ENCODE measurements around the gene COL12A1. TPM values are rescaled to one million over a fixed set of nuclear protein-coding genes. Genes with fewer than 3 reads are reported as not detected.
"Not testable (repeated sequence)": the region's sequence is repeated elsewhere in the genome, so short reads cannot be mapped to it uniquely, and the experiment has no call there.

Gene COL12A1
- total RNA-seq, 2 experiments from 2014 or later, result not detected

- intact Hi-C loops (cut with micrococcal nuclease), result loop anchor here (10.0 kb wide), 1 partner anchor 627 kb away; no protein-coding TSS in a partner anchor
- CTCF ChIA-PET, result interaction anchor here (10.7 kb wide), 1 partner anchor 1110 kb away, joined by 129 read pairs; no protein-coding TSS in a partner anchor
These were observed 3.8 kb downstream of the COL12A1 start for GRCh38 chr6:75201901-75202672.

GRCh38 chr6:75201021-75201420 lies 4.8 kb downstream of the COL12A1 start:
- Mint-ChIP-seq H3K27me3 (peaks cover 52% of the 10 kb centered on the region), H3K4me1 (ENCODE audit: low read depth) (peaks cover 24% of the 10 kb centered on the region), H3K36me3 (no peaks in the 10 kb centered on the region), H3K9me3 (no peaks in the 10 kb centered on the region), H3K27ac (no peak overlapping the region), H3K4me3 (no peak overlapping the region)
- intact Hi-C loops (cut with micrococcal nuclease), result loop anchor here (10.0 kb wide), 1 partner anchor 626 kb away; no protein-coding TSS in a partner anchor
- no peak for DNase-seq
- CTCF ChIA-PET, result interaction anchor here (0.6 to 2.0 kb wide), 3 partner anchors 8 to 702 kb away, joined by 4 to 8 read pairs (median 7); no protein-coding TSS in a partner anchor
- POLR2A ChIA-PET, result no interaction called here

More at GRCh38 chr6:75201901-75202672, 3.8 kb downstream of the COL12A1 start:
- H3K27me3 Mint-ChIP-seq, result peaks cover 60% of the 10 kb centered on the region
- no peaks in the 10 kb centered on the region for H3K9me3 Mint-ChIP-seq
- POLR2A ChIA-PET, result no interaction called here
- H3K36me3 Mint-ChIP-seq, result no peaks in the 10 kb centered on the region
- peaks cover 33% of the 10 kb centered on the region for H3K4me1 Mint-ChIP-seq (ENCODE audit: low read depth)
- no peak overlapping the region for H3K27ac Mint-ChIP-seq
- no peak overlapping the region for H3K4me3 Mint-ChIP-seq
- DNase-seq, result no peak

GRCh38 chr6:75199889-75200288 lies 6.0 kb downstream of the COL12A1 start:
- H3K27ac Mint-ChIP-seq, result no peak overlapping the region
- H3K36me3 Mint-ChIP-seq, result no peaks in the 10 kb centered on the region
- POLR2A ChIA-PET, result no interaction called here
- no peak overlapping the region for H3K4me3 Mint-ChIP-seq
- H3K4me1 Mint-ChIP-seq (ENCODE audit: low read depth), result peaks cover 15% of the 10 kb centered on the region
- CTCF ChIA-PET, result interaction anchor here (0.5 to 2.0 kb wide), 3 partner anchors 9 to 84 kb away, joined by 4 to 8 read pairs (median 7); no protein-coding TSS in a partner anchor
- no peak for DNase-seq
- peaks cover 42% of the 10 kb centered on the region for H3K27me3 Mint-ChIP-seq
- intact Hi-C loops (cut with micrococcal nuclease), result loop anchor here (10.0 kb wide), 1 partner anchor 625 kb away; no protein-coding TSS in a partner anchor
- no peaks in the 10 kb centered on the region for H3K9me3 Mint-ChIP-seq

- peaks cover 13% of the 10 kb centered on the region for H3K27me3 Mint-ChIP-seq
- intact Hi-C loops (cut with micrococcal nuclease), result no loop called here
- DNase-seq, result no peak
- no peaks in the 10 kb centered on the region for H3K4me1 Mint-ChIP-seq (ENCODE audit: low read depth)
- ChIA-PET CTCF (interaction anchor here (2.4 kb wide), 1 partner anchor 14 kb away, joined by 13 read pairs; no protein-coding TSS in a partner anchor), POLR2A (no interaction called here)
- H3K4me3 Mint-ChIP-seq, result no peak overlapping the region
- H3K9me3 Mint-ChIP-seq, result no peaks in the 10 kb centered on the region
- H3K36me3 Mint-ChIP-seq, result no peaks in the 10 kb centered on the region
- H3K27ac Mint-ChIP-seq, result no peak overlapping the region
These were observed 9.7 kb downstream of the COL12A1 start for GRCh38 chr6:75196081-75196687.

- peaks cover 4% of the 10 kb centered on the region for H3K9me3 Mint-ChIP-seq
These were observed 17.5 kb downstream of the COL12A1 start for GRCh38 chr6:75188221-75188925.

GRCh38 chr6:75186581-75186980 lies 19.3 kb downstream of the COL12A1 start:
- H3K27ac Mint-ChIP-seq; H3K4me3 Mint-ChIP-seq; H3K4me1 Mint-ChIP-seq (ENCODE audit: low read depth); POLR2A ChIA-PET; CTCF ChIA-PET; H3K9me3 Mint-ChIP-seq; intact Hi-C loops (cut with micrococcal nuclease); DNase-seq; H3K36me3 Mint-ChIP-seq: not testable (repeated sequence)
- peaks cover 11% of the 10 kb centered on the region for H3K27me3 Mint-ChIP-seq

More at GRCh38 chr6:75188221-75188925, 17.5 kb downstream of the COL12A1 start:
- intact Hi-C loops (cut with micrococcal nuclease), result no loop called here
- H3K36me3 Mint-ChIP-seq, result no peaks in the 10 kb centered on the region
- no peaks in the 10 kb centered on the region for H3K4me1 Mint-ChIP-seq (ENCODE audit: low read depth)
- POLR2A ChIA-PET, result no interaction called here
- DNase-seq, result no peak
- no peak overlapping the region for H3K4me3 Mint-ChIP-seq
- peaks cover 11% of the 10 kb centered on the region for H3K27me3 Mint-ChIP-seq
- no peak overlapping the region for H3K27ac Mint-ChIP-seq
- CTCF ChIA-PET, result no interaction called here

- Mint-ChIP-seq H3K36me3 (no peaks in the 10 kb centered on the region), H3K4me3 (no peak overlapping the region), H3K27me3 (peaks cover 16% of the 10 kb centered on the region), H3K27ac (no peak overlapping the region), H3K4me1 (ENCODE audit: low read depth) (no peaks in the 10 kb centered on the region), H3K9me3 (peaks cover 4% of the 10 kb centered on the region)
- DNase-seq, result no peak
- intact Hi-C loops (cut with micrococcal nuclease), result no loop called here
- POLR2A ChIA-PET, result no interaction called here
- CTCF ChIA-PET, result no interaction called here
These were observed 22.7 kb downstream of the COL12A1 start for GRCh38 chr6:75183099-75183541.

- Mint-ChIP-seq H3K4me1 (ENCODE audit: low read depth) (no peaks in the 10 kb centered on the region), H3K27ac (no peak overlapping the region), H3K27me3 (peaks cover 15% of the 10 kb centered on the region), H3K4me3 (no peak overlapping the region), H3K9me3 (no peaks in the 10 kb centered on the region), H3K36me3 (no peaks in the 10 kb centered on the region)
- DNase-seq, result no peak
- ChIA-PET CTCF (no interaction called here), POLR2A (no interaction called here)
- intact Hi-C loops (cut with micrococcal nuclease), result no loop called here
These were observed 25.0 kb downstream of the COL12A1 start for GRCh38 chr6:75180864-75181263.

GRCh38 chr6:75178757-75179156 lies 27.1 kb downstream of the COL12A1 start:
- POLR2A ChIA-PET, result no interaction called here
- Mint-ChIP-seq H3K4me1 (ENCODE audit: low read depth) (no peaks in the 10 kb centered on the region), H3K27ac (no peak overlapping the region), H3K4me3 (no peak overlapping the region), H3K9me3 (no peaks in the 10 kb centered on the region), H3K36me3 (no peaks in the 10 kb centered on the region), H3K27me3 (peaks cover 18% of the 10 kb centered on the region)
- CTCF ChIA-PET, result interaction anchor here (0.7 kb wide), 1 partner anchor 1183 kb away, joined by 3 read pairs; no protein-coding TSS in a partner anchor
- no peak for DNase-seq
- intact Hi-C loops (cut with micrococcal nuclease), result no loop called here

- Mint-ChIP-seq H3K27me3 (peaks cover 19% of the 10 kb centered on the region), H3K27ac (no peak overlapping the region), H3K36me3 (no peaks in the 10 kb centered on the region), H3K4me3 (no peak overlapping the region), H3K9me3 (no peaks in the 10 kb centered on the region), H3K4me1 (ENCODE audit: low read depth) (no peaks in the 10 kb centered on the region)
- intact Hi-C loops (cut with micrococcal nuclease), result no loop called here
- POLR2A ChIA-PET, result no interaction called here
- CTCF ChIA-PET, result interaction anchor here (0.7 kb wide), 1 partner anchor 1302 kb away, joined by 3 read pairs; no protein-coding TSS in a partner anchor
- no peak for DNase-seq
These were observed 29.7 kb downstream of the COL12A1 start for GRCh38 chr6:75176076-75176582.

- Mint-ChIP-seq H3K4me3 (no peak overlapping the region), H3K36me3 (no peaks in the 10 kb centered on the region), H3K27ac (no peak overlapping the region), H3K9me3 (no peaks in the 10 kb centered on the region), H3K27me3 (peaks cover 16% of the 10 kb centered on the region), H3K4me1 (ENCODE audit: low read depth) (no peaks in the 10 kb centered on the region)
- intact Hi-C loops (cut with micrococcal nuclease), result no loop called here
- DNase-seq, result no peak
- ChIA-PET CTCF (no interaction called here), POLR2A (no interaction called here)
These were observed 33.9 kb downstream of the COL12A1 start for GRCh38 chr6:75171986-75172385.

GRCh38 chr6:75171567-75171966 lies 34.3 kb downstream of the COL12A1 start:
- H3K36me3 Mint-ChIP-seq, result no peaks in the 10 kb centered on the region
- no peak overlapping the region for H3K27ac Mint-ChIP-seq
- no peaks in the 10 kb centered on the region for H3K4me1 Mint-ChIP-seq (ENCODE audit: low read depth)
- H3K27me3 Mint-ChIP-seq, result peaks cover 16% of the 10 kb centered on the region
- no peak overlapping the region for H3K4me3 Mint-ChIP-seq
- intact Hi-C loops (cut with micrococcal nuclease), result no loop called here
- H3K9me3 Mint-ChIP-seq, result no peaks in the 10 kb centered on the region
- ChIA-PET POLR2A (no interaction called here), CTCF (no interaction called here)
- DNase-seq, result no peak
